AG10803 (cell line): ENCODE data around the gene USP20.

Source experiments
- DNase-seq: peaks from one replicate; pipeline ENCODE4 v3.0.0; 2010; ENCODE audit warnings: low read depth
- H3K4me3 ChIP-seq: 2 replicates; pipeline ENCODE4 v1.5.1; 2011; ENCODE audit warnings: mild to moderate bottlenecking, low read length, control low read depth
- TF ChIP-seq, protein P1 (sequence below): conservative IDR thresholded peaks from 2 replicates; pipeline ENCODE4 v1.5.1; 2011; ENCODE audit warnings: mild to moderate bottlenecking, low read length, control low read depth, inconsistent platforms

Gene USP20

DNA sequence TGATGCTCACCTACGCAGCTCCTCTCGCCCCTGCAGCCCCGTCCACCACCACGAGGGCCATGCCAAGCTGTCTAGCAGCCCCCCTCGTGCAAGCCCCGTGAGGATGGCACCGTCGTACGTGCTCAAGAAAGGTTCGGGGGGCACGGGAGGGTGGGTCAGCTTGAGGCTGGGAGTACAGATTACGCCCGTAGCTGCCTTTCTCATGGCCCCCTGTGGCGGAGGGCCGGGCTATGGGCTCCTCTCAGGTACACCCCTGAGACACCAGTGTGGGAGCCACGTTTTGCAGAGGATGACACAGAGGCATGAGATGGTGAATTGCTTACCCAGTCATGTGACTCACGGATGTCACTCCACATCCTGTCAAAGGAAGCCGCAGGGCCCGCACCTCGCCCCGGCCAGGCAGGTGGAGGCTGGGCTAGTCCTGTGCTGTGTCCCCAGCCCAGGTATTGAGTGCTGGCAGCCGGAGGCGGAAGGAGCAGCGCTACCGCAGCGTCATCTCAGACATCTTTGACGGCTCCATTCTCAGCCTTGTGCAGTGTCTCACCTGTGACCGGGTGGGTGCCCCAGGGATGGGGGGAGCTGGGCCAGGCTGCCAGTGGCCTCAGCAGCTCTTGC, 33.7 kb downstream of the USP20 start:
- no peak for DNase-seq

DNA sequence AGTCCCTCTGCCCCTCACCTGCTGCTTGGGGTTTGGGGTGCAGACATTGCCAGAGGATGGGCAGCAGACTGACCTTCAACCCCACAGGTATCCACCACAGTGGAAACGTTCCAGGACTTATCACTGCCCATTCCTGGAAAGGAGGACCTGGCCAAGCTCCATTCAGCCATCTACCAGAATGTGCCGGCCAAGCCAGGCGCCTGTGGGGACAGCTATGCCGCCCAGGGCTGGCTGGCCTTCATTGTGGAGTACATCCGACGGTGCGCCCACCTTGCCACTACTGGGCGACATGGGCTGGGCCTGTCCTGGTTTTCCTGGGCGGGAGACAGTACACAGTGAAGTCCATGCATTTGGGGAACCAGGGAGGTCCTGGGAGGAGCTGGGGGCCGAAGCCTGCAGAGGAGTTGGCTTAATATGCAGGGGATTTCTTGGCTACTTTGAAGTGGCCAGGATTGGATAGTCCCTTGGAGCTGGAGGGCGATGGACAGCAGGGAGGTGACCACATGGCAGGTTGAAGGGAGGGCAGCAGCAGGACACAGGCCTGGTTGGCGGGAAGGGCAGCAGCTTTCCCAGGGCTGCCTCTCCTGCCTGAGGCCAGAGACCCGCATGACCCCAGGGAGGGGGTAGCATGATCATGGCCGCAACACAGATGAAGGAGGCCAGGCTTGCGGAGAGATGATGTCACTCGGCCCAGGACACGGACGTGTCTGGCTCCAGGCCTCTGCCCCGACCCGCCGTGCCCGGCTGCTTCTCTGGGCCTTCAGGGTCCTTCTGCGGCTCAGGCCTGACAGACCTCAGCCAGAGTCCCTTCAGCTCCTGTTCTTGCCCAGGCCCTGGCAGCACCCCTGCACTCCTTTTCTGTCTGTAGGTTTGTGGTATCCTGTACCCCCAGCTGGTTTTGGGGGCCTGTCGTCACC, 34.6 kb downstream of the USP20 start:
- no peak for DNase-seq
- H3K4me3 ChIP-seq = no peak overlapping the region
- TF ChIP-seq, protein P1, sequence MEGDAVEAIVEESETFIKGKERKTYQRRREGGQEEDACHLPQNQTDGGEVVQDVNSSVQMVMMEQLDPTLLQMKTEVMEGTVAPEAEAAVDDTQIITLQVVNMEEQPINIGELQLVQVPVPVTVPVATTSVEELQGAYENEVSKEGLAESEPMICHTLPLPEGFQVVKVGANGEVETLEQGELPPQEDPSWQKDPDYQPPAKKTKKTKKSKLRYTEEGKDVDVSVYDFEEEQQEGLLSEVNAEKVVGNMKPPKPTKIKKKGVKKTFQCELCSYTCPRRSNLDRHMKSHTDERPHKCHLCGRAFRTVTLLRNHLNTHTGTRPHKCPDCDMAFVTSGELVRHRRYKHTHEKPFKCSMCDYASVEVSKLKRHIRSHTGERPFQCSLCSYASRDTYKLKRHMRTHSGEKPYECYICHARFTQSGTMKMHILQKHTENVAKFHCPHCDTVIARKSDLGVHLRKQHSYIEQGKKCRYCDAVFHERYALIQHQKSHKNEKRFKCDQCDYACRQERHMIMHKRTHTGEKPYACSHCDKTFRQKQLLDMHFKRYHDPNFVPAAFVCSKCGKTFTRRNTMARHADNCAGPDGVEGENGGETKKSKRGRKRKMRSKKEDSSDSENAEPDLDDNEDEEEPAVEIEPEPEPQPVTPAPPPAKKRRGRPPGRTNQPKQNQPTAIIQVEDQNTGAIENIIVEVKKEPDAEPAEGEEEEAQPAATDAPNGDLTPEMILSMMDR = no peak

More for the DNA sequence above, 33.7 kb downstream of the USP20 start:
- H3K4me3 ChIP-seq = no peak overlapping the region
- TF ChIP-seq, protein P1 = no peak

DNA sequence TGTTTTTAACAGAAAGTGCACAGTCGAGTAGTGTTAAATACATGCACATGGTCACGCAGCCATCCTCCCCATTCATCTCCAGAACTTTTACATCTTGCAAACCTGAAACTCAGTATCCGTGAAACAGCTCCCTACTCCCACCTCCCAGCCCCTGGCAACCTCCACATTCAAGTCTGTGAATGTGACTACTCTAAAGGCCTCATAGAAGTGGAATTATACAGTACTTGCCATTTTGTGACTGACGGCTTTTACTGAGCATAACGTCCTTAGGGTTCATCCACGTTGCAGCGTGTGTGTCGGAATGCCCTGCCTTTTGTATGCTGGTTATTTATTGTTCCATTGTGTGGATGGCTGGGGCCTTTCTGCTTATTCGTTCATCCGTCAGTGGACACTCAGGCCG, 35.8 kb downstream of the USP20 start:
- no peak for DNase-seq
- no peak overlapping the region for H3K4me3 ChIP-seq
- TF ChIP-seq, protein P1 = no peak

DNA sequence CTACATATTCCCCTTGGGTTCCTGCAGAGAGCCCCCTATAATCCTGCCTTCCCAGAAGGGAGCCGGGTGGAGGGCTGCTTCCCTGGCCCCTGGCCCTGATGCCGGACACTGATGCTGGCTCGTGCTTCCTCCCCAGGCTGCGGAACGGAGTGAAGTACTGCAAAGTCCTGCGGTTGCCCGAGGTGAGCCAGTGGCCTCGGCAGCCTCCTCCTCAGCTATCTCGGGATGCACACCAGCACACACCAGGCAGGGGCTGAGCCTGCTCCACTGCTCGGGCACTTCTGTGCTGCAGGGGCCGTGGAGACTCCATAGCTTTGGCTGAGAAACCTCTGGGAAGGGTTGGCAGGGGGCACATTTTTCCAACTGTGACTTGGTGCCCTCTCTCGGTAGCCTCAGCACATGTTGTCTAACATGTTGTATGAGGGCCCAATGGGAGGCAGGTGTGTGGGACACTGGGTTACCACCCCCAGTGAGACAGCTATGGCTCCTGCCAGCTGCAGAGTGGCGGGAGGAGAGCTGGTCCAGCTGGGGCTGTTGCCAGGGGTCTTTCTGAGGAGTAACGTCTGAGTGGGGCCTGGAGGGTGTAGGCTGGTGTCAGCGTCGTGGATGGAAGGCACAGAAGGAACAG, 38.4 kb downstream of the USP20 start:
- no peak for DNase-seq
- TF ChIP-seq, protein P1 = no peak
- H3K4me3 ChIP-seq = no peak overlapping the region

DNA sequence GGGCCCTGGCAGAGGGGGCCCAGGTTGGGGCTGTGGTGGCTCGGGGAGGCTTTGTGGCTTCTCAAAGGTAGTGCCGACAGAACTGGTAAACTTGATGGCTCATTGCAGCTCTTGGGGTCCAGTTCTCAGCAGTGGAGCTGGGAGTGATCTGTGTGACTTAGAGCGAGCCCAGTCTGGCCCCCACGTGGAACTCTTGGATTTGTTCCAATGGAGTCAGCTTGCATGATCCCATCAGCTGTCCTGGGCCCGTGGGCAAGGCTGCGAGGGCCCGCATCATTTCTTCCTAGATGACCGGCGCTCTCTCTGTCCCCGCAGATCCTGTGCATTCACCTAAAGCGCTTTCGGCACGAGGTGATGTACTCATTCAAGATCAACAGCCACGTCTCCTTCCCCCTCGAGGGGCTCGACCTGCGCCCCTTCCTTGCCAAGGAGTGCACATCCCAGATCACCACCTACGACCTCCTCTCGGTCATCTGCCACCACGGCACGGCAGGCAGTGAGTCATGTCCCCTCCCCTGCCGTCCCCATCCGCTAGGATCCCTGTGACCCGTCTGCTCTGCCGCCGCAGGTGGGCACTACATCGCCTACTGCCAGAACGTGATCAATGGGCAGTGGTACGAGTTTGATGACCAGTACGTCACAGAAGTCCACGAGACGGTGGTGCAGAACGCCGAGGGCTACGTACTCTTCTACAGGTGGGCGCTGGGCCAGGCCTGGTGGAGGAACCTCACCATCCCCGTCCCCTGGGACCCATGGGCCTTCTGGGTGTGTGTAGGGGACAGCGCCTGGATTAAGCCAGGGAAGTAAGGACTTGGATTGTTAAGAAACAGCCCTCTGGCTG, 39.2 kb downstream of the USP20 start:
- H3K4me3 ChIP-seq = no peak overlapping the region
- TF ChIP-seq, protein P1 = no peak
- no peak for DNase-seq

DNA sequence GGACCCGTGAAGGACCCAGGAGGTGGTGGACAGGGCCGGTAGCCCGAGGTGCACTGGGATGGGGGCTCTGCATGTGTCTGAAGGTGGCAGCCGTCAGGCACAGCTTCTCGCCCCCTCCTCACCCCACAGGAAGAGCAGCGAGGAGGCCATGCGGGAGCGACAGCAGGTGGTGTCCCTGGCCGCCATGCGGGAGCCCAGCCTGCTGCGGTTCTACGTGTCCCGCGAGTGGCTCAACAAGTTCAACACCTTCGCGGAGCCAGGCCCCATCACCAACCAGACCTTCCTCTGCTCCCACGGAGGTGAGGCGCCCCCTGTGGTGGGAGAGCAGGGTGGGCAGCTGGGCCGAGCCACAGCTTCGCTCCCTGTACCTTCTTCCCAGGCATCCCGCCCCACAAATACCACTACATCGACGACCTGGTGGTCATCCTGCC, 39.9 kb downstream of the USP20 start:
- H3K4me3 ChIP-seq = no peak overlapping the region
- TF ChIP-seq, protein P1 = no peak; the same call in 1 of the 2 replicates
- no peak for DNase-seq
